Immature natural killer cell (primary cell): ENCODE measurements around the gene FOXP2. TPM values are rescaled to one million over a fixed set of nuclear protein-coding genes. Genes with fewer than 3 reads are reported as not detected.
"Not testable (repeated sequence)": the region's sequence is repeated elsewhere in the genome, so short reads cannot be mapped to it uniquely, and the experiment has no call there.

Source experiments
- DNase-seq, 3 donors: peaks; one replicate each; pipeline ENCODE4 v3.0.0; 2022; ENCODE audit warnings: mixed read lengths in 1 of 3
- H3K27ac Mint-ChIP-seq, 6 donors: one replicate each; pipeline ENCODE4 v1.8.0; 2020; ENCODE audit warnings: mixed read lengths in 6 of 6, mild to moderate bottlenecking in 5 of 6, inconsistent platforms in 4 of 6, moderate library complexity in 3 of 6
- H3K27me3 Mint-ChIP-seq, 3 donors: one replicate each; pipeline ENCODE4 v1.8.0; 2020 to 2021; ENCODE audit warnings: low read depth in 3 of 3, mild to moderate bottlenecking in 3 of 3, mixed read lengths in 3 of 3, moderate library complexity in 3 of 3, inconsistent platforms in 1 of 3
- H3K36me3 Mint-ChIP-seq, 3 donors: one replicate each; pipeline ENCODE4 v1.8.0; 2020; ENCODE audit warnings: mixed read lengths in 3 of 3, inconsistent platforms in 2 of 3, mild to moderate bottlenecking in 2 of 3
- H3K4me1 Mint-ChIP-seq, 2 donors: one replicate each; pipeline ENCODE4 v1.8.0; 2020; ENCODE audit warnings: inconsistent platforms in 2 of 2, mild to moderate bottlenecking in 2 of 2, mixed read lengths in 2 of 2, moderate library complexity in 1 of 2
- H3K4me3 Mint-ChIP-seq, 5 donors: one replicate each; pipeline ENCODE4 v1.8.0; 2020; ENCODE audit warnings: mild to moderate bottlenecking in 5 of 5, mixed read lengths in 5 of 5, inconsistent platforms in 3 of 5, moderate library complexity in 3 of 5
- H3K9me3 Mint-ChIP-seq, 6 donors: one replicate each; pipeline ENCODE4 v1.8.0; 2020; ENCODE audit warnings: mild to moderate bottlenecking in 6 of 6, mixed read lengths in 6 of 6, inconsistent platforms in 4 of 6, moderate library complexity in 3 of 6
- polyA plus RNA-seq, 3 donors: library from polyadenylated mRNA; unstranded; fragments of 300-500 nt; fragmentation: Illumina TruSeq; gene quantifications; one replicate each; pipeline ENCODE4 v1.2.3, GENCODE V29; 2021

The FOXP2 gene
- polyA plus RNA-seq, 3 donors from 2014 or later: not detected

DNA sequence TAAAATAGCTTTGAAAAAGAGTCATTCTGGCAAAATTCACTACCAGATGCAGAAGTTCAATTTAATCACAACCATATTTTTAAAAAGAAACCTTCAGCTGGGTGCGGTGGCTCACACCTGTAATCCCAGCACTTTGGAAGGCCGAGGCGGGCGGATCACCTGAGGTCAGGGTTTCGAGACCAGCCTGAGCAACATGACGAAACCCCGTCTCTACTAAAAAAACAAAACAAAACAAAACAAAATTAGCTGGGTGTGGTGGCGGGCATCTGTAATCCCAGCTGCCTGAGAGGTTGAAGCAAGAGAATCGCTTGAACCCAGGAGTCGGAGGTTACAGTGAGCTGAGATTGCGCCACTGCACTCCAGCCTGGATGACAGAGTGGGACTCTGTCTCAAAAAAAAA is 194.2 kb downstream of the FOXP2 start:
- H3K4me3 Mint-ChIP-seq: not testable (repeated sequence)

DNA sequence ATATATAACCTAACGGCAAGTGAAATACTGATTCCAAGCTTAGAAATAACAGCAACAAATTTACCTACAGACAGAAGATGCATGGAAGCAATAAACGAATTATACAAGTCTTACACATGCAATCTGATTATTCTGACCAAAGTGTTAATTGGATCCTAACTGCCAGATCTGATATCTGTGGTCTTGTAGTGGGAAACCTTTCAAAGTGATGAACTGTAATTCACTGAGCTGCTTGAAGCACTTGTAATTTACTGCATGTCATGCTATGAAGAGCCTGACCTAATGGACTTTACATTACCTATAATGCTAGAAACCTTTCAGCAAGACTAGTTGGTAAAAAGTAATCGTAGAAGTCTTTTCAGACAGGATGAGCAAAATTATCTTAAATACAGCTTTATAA is 205.6 kb downstream of the FOXP2 start:
- Mint-ChIP-seq H3K27ac (no peak overlapping the region), H3K4me3 (no peak overlapping the region), H3K9me3 (peaks cover 0 to 6% (median 0%) of the 10 kb centered on the region in 6 donors), H3K36me3 (no peaks in the 10 kb centered on the region), H3K4me1 (no peaks in the 10 kb centered on the region), H3K27me3 (peaks cover 0 to 5% (median 0%) of the 10 kb centered on the region in 3 donors)
- no peak for DNase-seq

More for the DNA sequence above, 194.2 kb downstream of the FOXP2 start:
- not testable (repeated sequence) for H3K9me3 Mint-ChIP-seq, H3K36me3 Mint-ChIP-seq, DNase-seq, H3K27me3 Mint-ChIP-seq, H3K27ac Mint-ChIP-seq, H3K4me1 Mint-ChIP-seq

DNA sequence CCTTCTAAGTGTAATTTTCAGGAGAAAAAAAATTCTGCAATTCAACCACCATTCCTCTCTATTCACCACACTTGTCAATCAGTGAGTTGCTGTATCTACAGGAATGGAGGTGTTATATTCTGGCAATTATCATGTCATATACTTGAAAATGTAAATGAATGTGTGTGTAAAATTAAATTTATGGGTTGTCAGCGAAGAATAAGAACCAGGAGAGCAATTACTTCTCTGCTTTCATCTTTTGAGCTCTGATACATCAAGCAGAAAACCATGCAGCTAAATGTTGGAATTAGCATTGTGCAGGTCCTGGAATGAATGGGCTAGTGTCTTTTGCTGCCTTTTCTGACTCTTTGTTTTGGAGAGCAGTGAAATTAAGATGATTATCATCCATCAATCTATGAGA is 207.6 kb downstream of the FOXP2 start:
- Mint-ChIP-seq H3K4me1 (no peaks in the 10 kb centered on the region), H3K36me3 (no peaks in the 10 kb centered on the region), H3K27ac (no peak overlapping the region), H3K4me3 (no peak overlapping the region), H3K9me3 (peaks cover 0 to 1% (median 0%) of the 10 kb centered on the region in 6 donors), H3K27me3 (peaks cover 0 to 5% (median 0%) of the 10 kb centered on the region in 3 donors)
- no peak for DNase-seq

DNA sequence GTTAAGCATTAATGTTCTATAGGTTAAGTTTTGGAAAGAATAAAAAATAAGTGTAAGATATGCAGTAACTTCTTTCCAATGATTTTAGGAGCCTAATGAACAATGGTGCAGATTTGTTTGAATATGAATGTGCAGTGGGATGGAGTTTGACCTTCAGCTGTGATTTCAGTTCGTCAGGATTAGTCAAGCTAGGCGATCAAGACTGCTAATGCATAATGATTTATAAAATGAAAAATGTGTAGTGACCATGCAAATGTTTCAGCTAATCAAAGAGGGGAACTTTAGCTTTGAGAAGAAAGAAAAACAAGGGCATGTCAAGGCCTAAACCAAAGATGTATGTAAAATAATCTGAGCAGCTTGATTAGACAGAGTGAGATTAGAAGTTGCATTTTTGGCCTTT is 208.5 kb downstream of the FOXP2 start:
- Mint-ChIP-seq H3K36me3 (no peaks in the 10 kb centered on the region), H3K4me3 (no peak overlapping the region), H3K4me1 (no peaks in the 10 kb centered on the region), H3K9me3 (peaks cover 0 to 2% (median 0%) of the 10 kb centered on the region in 6 donors), H3K27me3 (peaks cover 0 to 5% (median 0%) of the 10 kb centered on the region in 3 donors), H3K27ac (no peak overlapping the region)
- DNase-seq: no peak

DNA sequence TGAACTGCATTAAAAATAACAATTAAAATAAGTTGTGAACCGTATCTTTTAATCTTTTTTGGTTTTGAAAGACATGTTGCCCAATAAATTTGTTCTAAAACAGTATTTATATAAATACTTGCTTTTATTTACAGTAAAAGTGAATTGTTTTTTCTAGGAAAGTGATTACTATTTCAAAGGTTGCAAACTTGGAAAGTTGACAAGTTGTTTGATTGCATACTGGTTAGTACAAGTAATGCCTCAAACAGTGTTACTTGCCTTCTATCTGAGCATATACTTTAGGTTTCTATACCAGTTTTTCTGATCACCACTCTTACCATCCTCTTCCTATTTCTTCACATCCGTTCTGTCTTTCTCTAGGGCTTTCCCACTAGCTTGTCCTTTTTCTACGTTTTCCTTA is 212.6 kb downstream of the FOXP2 start:
- no peak for DNase-seq
- H3K36me3 Mint-ChIP-seq: no peaks in the 10 kb centered on the region
- no peak overlapping the region for H3K4me3 Mint-ChIP-seq
- no peak overlapping the region for H3K27ac Mint-ChIP-seq
- peaks cover 0 to 2% (median 2%) of the 10 kb centered on the region in 3 donors for H3K27me3 Mint-ChIP-seq
- H3K9me3 Mint-ChIP-seq: peaks cover 0 to 6% (median 0%) of the 10 kb centered on the region in 6 donors
- H3K4me1 Mint-ChIP-seq: no peaks in the 10 kb centered on the region

DNA sequence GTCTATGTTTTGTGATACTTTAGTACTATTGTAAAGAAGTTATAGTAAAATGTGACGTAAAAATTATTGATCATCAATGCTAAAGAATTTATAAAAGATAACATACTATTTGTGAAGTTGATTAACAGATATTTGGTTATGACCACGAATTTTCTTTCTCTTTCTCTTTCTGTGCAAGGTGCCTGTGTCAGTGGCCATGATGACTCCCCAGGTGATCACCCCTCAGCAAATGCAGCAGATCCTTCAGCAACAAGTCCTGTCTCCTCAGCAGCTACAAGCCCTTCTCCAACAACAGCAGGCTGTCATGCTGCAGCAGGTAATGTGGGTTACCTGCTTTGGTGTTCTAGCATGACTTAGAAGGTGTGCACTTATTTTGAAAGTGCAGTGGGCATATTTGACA is 213.7 kb downstream of the FOXP2 start:
- no peak overlapping the region for H3K4me3 Mint-ChIP-seq
- peaks cover 0 to 2% (median 0%) of the 10 kb centered on the region in 3 donors for H3K27me3 Mint-ChIP-seq
- H3K9me3 Mint-ChIP-seq: peaks cover 0 to 6% (median 0%) of the 10 kb centered on the region in 6 donors
- no peak overlapping the region for H3K27ac Mint-ChIP-seq
- H3K4me1 Mint-ChIP-seq: no peaks in the 10 kb centered on the region
- H3K36me3 Mint-ChIP-seq: no peaks in the 10 kb centered on the region
- no peak for DNase-seq

DNA sequence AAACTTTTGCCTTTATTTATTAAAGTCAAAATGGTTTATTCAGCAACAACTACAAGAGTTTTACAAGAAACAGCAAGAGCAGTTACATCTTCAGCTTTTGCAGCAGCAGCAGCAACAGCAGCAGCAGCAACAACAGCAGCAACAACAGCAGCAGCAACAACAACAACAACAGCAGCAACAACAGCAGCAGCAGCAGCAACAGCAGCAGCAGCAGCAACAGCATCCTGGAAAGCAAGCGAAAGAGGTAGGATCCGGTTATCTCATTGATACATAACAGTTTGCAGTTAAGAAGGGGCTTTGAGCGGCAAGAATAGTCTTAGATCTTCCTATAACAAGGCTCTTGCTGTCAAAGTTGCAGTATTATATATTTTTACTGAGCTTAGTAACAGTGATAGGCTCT is 215.1 kb downstream of the FOXP2 start:
- Mint-ChIP-seq H3K4me3 (no peak overlapping the region), H3K36me3 (no peaks in the 10 kb centered on the region), H3K27ac (no peak overlapping the region), H3K9me3 (peaks cover 0 to 6% (median 0%) of the 10 kb centered on the region in 6 donors), H3K4me1 (no peaks in the 10 kb centered on the region), H3K27me3 (peaks cover 0 to 2% (median 0%) of the 10 kb centered on the region in 3 donors)
- DNase-seq: no peak

DNA sequence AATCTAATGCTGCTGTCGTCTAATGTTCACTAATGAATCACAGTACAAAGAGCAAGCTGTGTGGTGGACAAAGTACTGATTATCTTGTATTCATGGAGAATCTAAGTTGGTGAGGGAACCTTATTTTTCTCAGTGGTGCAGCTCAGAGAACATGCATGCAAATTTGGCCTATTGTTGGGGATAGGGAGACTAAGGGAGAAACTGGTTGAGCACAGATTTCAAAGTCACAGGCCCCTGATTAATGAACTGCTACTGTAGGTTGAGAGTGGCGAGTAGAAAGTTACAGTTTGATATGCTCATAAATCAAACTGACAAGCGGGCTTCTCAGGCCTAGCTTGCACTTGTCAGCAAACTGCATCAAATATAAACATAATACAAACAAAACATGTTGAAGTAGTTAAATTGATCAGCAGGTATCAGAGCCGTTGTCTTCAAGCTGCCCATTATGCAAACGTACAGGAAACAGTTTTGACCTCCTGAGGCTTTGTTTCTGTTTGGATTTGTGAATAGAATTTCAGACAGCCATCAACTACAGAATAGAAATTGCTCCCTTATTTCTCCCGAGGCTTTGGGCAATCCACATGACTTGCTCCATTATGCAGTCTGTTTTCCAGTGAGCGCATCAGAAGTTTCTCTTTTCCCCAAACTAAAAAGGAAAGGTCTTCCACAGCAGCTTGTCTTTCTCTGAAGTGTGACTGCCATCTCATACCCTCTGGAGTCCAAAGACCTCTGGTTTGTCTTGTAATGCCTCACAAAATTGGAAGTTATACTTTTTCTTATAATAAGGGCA is 215.8 kb downstream of the FOXP2 start:
- no peak for DNase-seq
- H3K27me3 Mint-ChIP-seq: peaks cover 0 to 2% (median 0%) of the 10 kb centered on the region in 3 donors
- peaks cover 0 to 6% (median 0%) of the 10 kb centered on the region in 6 donors for H3K9me3 Mint-ChIP-seq
- H3K4me3 Mint-ChIP-seq: no peak overlapping the region
- no peaks in the 10 kb centered on the region for H3K36me3 Mint-ChIP-seq
- no peak overlapping the region for H3K27ac Mint-ChIP-seq
- no peaks in the 10 kb centered on the region for H3K4me1 Mint-ChIP-seq

DNA sequence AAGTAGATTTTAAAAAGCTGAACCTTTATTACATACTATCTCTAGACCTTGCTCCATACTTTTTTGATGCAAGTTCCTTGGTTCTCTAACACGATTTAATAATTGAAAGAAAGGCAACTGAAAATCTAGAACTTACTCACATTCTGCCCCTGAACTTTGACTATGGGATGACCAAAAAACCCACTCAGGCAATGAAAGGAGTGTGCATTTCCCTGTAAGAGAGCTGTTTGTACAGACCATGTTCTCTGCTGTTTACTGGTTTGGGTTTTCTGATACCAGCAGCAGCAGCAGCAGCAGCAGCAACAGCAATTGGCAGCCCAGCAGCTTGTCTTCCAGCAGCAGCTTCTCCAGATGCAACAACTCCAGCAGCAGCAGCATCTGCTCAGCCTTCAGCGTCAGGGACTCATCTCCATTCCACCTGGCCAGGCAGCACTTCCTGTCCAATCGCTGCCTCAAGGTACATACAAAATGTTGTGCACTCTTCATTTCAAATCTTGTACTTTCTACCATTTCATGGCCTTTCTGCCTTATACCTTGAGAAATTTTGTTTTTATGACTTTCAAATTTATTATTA is 216.7 kb downstream of the FOXP2 start:
- H3K4me3 Mint-ChIP-seq: no peak overlapping the region
- peaks cover 0 to 2% (median 0%) of the 10 kb centered on the region in 3 donors for H3K27me3 Mint-ChIP-seq
- no peaks in the 10 kb centered on the region for H3K4me1 Mint-ChIP-seq
- H3K36me3 Mint-ChIP-seq: no peaks in the 10 kb centered on the region
- H3K27ac Mint-ChIP-seq: no peak overlapping the region
- H3K9me3 Mint-ChIP-seq: peaks cover 0 to 6% (median 0%) of the 10 kb centered on the region in 6 donors
- DNase-seq: no peak

DNA sequence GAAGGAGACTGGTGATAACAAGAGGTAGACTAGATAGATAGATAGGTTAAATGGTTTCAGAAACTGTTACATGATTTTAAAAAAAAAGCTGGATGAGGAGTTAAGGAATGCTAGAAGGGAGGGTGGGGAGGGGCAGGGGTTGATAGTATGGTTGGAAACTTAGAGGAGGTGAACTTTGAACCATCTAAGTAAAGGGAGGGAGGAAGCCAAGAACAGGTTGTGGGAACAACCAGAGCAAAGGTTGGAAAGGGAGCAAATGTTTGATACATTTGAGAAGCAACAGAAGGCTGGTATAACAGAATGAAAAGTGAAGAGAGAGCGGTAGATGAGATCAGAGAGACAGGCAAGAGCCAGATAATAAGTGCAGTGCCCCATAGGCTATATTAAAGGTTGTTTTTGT is 224.8 kb downstream of the FOXP2 start:
- Mint-ChIP-seq H3K27ac (no peak overlapping the region), H3K36me3 (no peaks in the 10 kb centered on the region), H3K4me1 (no peaks in the 10 kb centered on the region), H3K27me3 (no peaks in the 10 kb centered on the region), H3K9me3 (peaks cover 0 to 3% (median 0%) of the 10 kb centered on the region in 6 donors), H3K4me3 (no peak overlapping the region)
- no peak for DNase-seq

DNA sequence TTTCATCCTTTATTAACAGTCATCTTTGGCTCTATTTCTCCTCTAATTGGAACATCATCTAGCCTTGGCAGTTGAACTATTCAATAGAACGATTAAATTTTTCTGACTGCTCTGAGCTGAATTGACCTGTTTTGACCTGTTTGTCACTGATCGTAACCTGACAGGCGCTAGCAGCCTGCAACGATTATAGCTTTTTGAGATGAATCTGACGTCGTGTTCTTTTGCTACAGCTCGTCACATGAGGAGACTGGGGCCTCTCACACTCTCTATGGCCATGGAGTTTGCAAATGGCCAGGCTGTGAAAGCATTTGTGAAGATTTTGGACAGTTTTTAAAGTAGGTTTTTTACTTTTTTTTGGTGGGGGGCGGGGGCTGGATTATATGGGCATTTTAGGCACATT is 229.8 kb downstream of the FOXP2 start:
- no peak for DNase-seq
- Mint-ChIP-seq H3K27ac (no peak overlapping the region), H3K9me3 (peaks cover 0 to under 1% (median 0%) of the 10 kb centered on the region in 6 donors), H3K4me3 (no peak overlapping the region), H3K36me3 (no peaks in the 10 kb centered on the region), H3K4me1 (no peaks in the 10 kb centered on the region), H3K27me3 (peaks cover 0 to 1% (median 0%) of the 10 kb centered on the region in 3 donors)

DNA sequence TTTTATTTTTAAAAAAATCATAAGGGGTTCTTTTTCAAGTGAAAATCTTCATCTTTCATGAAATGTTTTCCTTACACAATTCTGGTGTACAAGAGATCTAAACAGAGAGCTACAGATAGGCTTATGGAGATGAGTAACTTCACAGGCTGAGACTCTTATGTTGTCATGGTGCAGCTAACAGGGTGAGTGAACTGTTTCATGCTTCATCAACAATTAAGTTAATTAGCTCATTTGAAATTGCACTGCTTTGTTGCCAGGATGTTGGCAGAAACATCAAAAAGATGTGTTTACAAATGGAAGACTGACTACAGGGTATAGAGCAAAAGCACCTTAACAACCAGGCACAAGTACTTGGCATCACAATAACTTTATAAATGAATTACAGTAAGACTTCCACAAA is 230.8 kb downstream of the FOXP2 start:
- H3K27me3 Mint-ChIP-seq: peaks cover 0 to 1% (median 0%) of the 10 kb centered on the region in 3 donors
- no peak overlapping the region for H3K27ac Mint-ChIP-seq
- H3K9me3 Mint-ChIP-seq: peaks cover 0 to 2% (median 0%) of the 10 kb centered on the region in 6 donors
- no peaks in the 10 kb centered on the region for H3K4me1 Mint-ChIP-seq
- no peaks in the 10 kb centered on the region for H3K36me3 Mint-ChIP-seq
- H3K4me3 Mint-ChIP-seq: no peak overlapping the region
- no peak for DNase-seq

DNA sequence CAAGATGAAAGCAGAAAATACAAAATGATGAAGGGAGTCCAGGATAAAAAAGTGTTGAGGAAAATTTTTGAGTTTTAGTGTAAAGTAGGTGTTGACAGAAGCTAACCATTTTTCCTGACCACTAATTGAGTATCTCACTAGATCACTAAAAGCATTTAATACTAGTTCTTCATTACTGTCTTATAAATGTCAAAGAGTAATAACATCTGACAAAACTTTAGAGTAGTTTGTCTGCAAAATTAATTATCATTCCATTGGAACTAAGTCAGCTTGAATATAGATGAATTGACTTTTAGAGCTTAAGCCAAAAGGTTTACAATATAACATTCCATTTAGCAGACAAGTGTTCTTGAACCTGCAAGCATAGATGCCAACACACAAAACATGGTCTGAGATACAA is 232.9 kb downstream of the FOXP2 start:
- Mint-ChIP-seq H3K9me3 (peaks cover 0 to 6% (median 0%) of the 10 kb centered on the region in 6 donors), H3K4me1 (no peaks in the 10 kb centered on the region), H3K4me3 (no peak overlapping the region), H3K27me3 (peaks cover 0 to 1% (median 0%) of the 10 kb centered on the region in 3 donors), H3K27ac (no peak overlapping the region), H3K36me3 (no peaks in the 10 kb centered on the region)
- no peak for DNase-seq

DNA sequence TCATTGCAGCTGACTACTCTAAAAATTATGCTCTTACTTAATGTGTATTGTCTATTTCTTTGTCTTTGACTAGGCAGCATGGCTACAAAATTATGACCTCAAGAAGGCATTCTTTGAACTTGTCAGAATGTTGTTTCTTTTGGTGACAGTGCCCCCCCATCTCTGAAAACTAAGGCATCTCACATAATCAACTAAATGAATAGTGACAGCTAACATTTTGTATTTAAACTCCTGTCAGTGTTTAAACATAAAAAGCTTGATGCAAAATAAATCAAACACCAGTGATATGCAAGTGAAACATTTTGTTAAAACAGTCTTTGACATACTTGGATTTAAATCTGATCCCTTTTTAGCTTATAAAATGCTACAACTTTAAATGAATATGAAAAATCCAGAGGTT is 233.5 kb downstream of the FOXP2 start:
- no peaks in the 10 kb centered on the region for H3K4me1 Mint-ChIP-seq
- H3K27me3 Mint-ChIP-seq: peaks cover 0 to 1% (median 0%) of the 10 kb centered on the region in 3 donors
- no peak for DNase-seq
- no peak overlapping the region for H3K27ac Mint-ChIP-seq
- H3K36me3 Mint-ChIP-seq: no peaks in the 10 kb centered on the region
- H3K4me3 Mint-ChIP-seq: no peak overlapping the region
- H3K9me3 Mint-ChIP-seq: peaks cover 0 to 6% (median 0%) of the 10 kb centered on the region in 6 donors
